K562 (cell line): ENCODE results near the gene SCN5A. TPM values are rescaled to one million over a fixed set of nuclear protein-coding genes. Genes with fewer than 3 reads are reported as not detected.

Source experiments
- ATAC-seq: fragments of 200-7000 bp; cut with Tn5 transposase; 3 replicates; pipeline ENCODE4 v1.9.1; 2020; ENCODE audit warnings: moderate library complexity
- BruUV-seq: library from RNA; stranded (reverse); fragments of 400-500 nt; replicated peaks from 2 replicates; lab custom pipeline; 2021; lab: Mats Ljungman, UMichigan
- CTCF ChIA-PET: fragments of 300-600 bp; formaldehyde crosslinking; extraction: SDS; loops from one replicate; lab custom pipeline; 2021; ENCODE audit warnings: low intra/inter-chr PET ratio; lab: Yijun Ruan, JAX
- POLR2A ChIA-PET: fragments of 300-600, 350-650 bp; sonication (Branson Sonifier 250); formaldehyde crosslinking; extraction: SDS; loops from one replicate; lab custom pipeline; 2021; ENCODE audit warnings: antibody characterized with exemption, inconsistent platforms; lab: Yijun Ruan, JAX
- DNase-seq, 4 experiments: peaks; one replicate each; pipeline versions ENCODE4 v3.0.0 to v3.0.0-alpha.2; 2011 to 2018; ENCODE audit warnings: low spot score in 3 of 4, mixed read lengths in 3 of 4; ENCODE audit errors: extremely low read depth in 1 of 4
- FAIRE-seq: peaks from 2 replicates; lab custom pipeline; 2011; peaks lifted over from hg19 to GRCh38; lab: Jason Lieb, UNC
- H2AFZ ChIP-seq: 2 replicates; pipeline ENCODE4 v1.6.0; 2011; ENCODE audit warnings: low read depth, low read length, control low read depth, inconsistent platforms
- H3K27ac ChIP-seq: fragments of 200-600 bp; 3 replicates; pipeline ENCODE4 v1.8.0; 2011; ENCODE audit warnings: low read depth, mild to moderate bottlenecking, control low read depth, inconsistent platforms, low read length, moderate library complexity, mixed read lengths; ENCODE audit errors: extremely low read depth
- H3K27me3 ChIP-seq, 2 experiments: fragments of 300-600 bp in 1 of 2; 2 replicates in 1 of 2; 3 replicates in 1 of 2; pipeline versions ENCODE4 v1.6.0 to v1.8.0; 2011; ENCODE audit warnings: inconsistent platforms in 2 of 2, low read length in 2 of 2, mild to moderate bottlenecking in 1 of 2, mixed read lengths in 1 of 2, moderate library complexity in 1 of 2; ENCODE audit not compliant: control insufficient read depth in 2 of 2, insufficient read depth in 2 of 2
- H3K36me3 ChIP-seq: fragments of 300-600 bp; 3 replicates; pipeline ENCODE4 v1.8.0; 2011; ENCODE audit warnings: mild to moderate bottlenecking, low read length, inconsistent platforms; ENCODE audit not compliant: control insufficient read depth, insufficient read depth
- H3K4me1 ChIP-seq, 2 experiments: fragments of 200-600 bp in 1 of 2; replicated peaks in 1 of 2; 2 replicates in 1 of 2; 3 replicates in 1 of 2; pipeline versions ENCODE4 v1.5.1 to v1.8.0; 2011; ENCODE audit warnings: inconsistent platforms in 2 of 2, low read length in 2 of 2, mild to moderate bottlenecking in 1 of 2, mixed read lengths in 1 of 2, moderate library complexity in 1 of 2; ENCODE audit not compliant: control insufficient read depth in 2 of 2, insufficient read depth in 2 of 2
- H3K4me2 ChIP-seq: 2 replicates; pipeline ENCODE4 v1.6.1; 2011; ENCODE audit warnings: low read length, control low read depth, inconsistent platforms, mixed read lengths; ENCODE audit not compliant: insufficient read depth
- H3K4me3 ChIP-seq: fragments of 200-600 bp; sonication (generic), shearing (Covaris generic); 2 replicates; pipeline ENCODE4 v1.5.1; 2016; ENCODE audit warnings: control low read depth, inconsistent platforms
- H3K79me2 ChIP-seq: fragments of 200-600 bp; 3 replicates; pipeline ENCODE4 v1.8.0; 2011; ENCODE audit warnings: low read length, inconsistent platforms; ENCODE audit not compliant: control insufficient read depth, insufficient read depth
- H3K9ac ChIP-seq, 2 experiments: 2 replicates each; pipeline versions ENCODE4 v1.6.0 to v1.6.1; 2011; ENCODE audit warnings: low read depth in 2 of 2, low read length in 2 of 2, control low read depth in 1 of 2, inconsistent platforms in 1 of 2, mild to moderate bottlenecking in 1 of 2, mixed read lengths in 1 of 2; ENCODE audit not compliant: insufficient read depth in 1 of 2
- H3K9me1 ChIP-seq: one replicate; pipeline ENCODE4 v1.6.0; 2011; ENCODE audit warnings: inconsistent platforms, mild to moderate bottlenecking, low read length, moderate library complexity; ENCODE audit not compliant: control insufficient read depth, insufficient read depth
- H3K9me3 ChIP-seq: replicated peaks from 2 replicates; pipeline ENCODE4 v1.5.1; 2011; ENCODE audit warnings: low read depth, low read length, inconsistent platforms; ENCODE audit not compliant: control insufficient read depth, insufficient read depth
- H4K20me1 ChIP-seq: replicated peaks from 2 replicates; pipeline ENCODE4 v1.6.1; 2011; ENCODE audit warnings: low read length, inconsistent platforms, mixed read lengths; ENCODE audit not compliant: control insufficient read depth, insufficient read depth
- CEBPG ChIP-seq, 3 experiments: fragments of 200-800 bp in 1 of 3; sonication (Bioruptor generic) in 1 of 3; sonication (generic) in 1 of 3; formaldehyde crosslinking in 1 of 3; IDR thresholded peaks in 2 of 3; conservative IDR thresholded peaks in 1 of 3; 2 replicates each; pipeline versions ENCODE4 v1.6.1 to v1.8.0; 2016 to 2022; ENCODE audit warnings: missing compliant biosample characterization in 2 of 3, missing genetic modification characterization in 2 of 3, mild to moderate bottlenecking in 1 of 3, missing genetic modification reagents in 1 of 3
- NBN ChIP-seq: fragments of 450-650 bp; IDR thresholded peaks from 2 replicates; pipeline ENCODE4 v1.6.1; 2016; ENCODE audit warnings: low read depth, mild to moderate bottlenecking
- NELFE ChIP-seq: IDR thresholded peaks from 2 replicates; pipeline ENCODE4 v1.6.1; 2011; ENCODE audit warnings: mild to moderate bottlenecking; ENCODE audit not compliant: insufficient read depth, insufficient read length
- POLR2AphosphoS5 ChIP-seq: IDR thresholded peaks from 2 replicates; pipeline ENCODE4 v1.6.1; 2011; ENCODE audit warnings: mild to moderate bottlenecking, low read depth, low read length, moderate library complexity; ENCODE audit not compliant: control insufficient read depth, insufficient read depth
- SAFB ChIP-seq: fragments of 200-400 bp; formaldehyde crosslinking; IDR thresholded peaks from 2 replicates; pipeline ENCODE4 v1.6.1; 2017; ENCODE audit warnings: low read depth, low read length, borderline replicate concordance
- TAL1 ChIP-seq: fragments of 450-650 bp; IDR thresholded peaks from 2 replicates; pipeline ENCODE4 v1.6.1; 2016; ENCODE audit warnings: mild to moderate bottlenecking
- TCF3 ChIP-seq: sonication (generic); formaldehyde crosslinking; IDR thresholded peaks from 2 replicates; pipeline ENCODE4 v1.4.0; 2020; ENCODE audit warnings: mild to moderate bottlenecking, missing genetic modification reagents
- ZNF133 ChIP-seq: fragments of 250-450 bp; sonication (Bioruptor Pico); IDR thresholded peaks from 2 replicates; pipeline ENCODE4 v1.4.0; 2020; ENCODE audit warnings: mild to moderate bottlenecking
- ZNF699 ChIP-seq: fragments of 250-450 bp; sonication (Bioruptor Pico); IDR thresholded peaks from 2 replicates; pipeline ENCODE4 v1.8.0; 2021; ENCODE audit warnings: mild to moderate bottlenecking, moderate library complexity; ENCODE audit not compliant: insufficient replicate concordance
- WGBS: fragments of 100-300 bp; shearing (Covaris generic); methylation state at CpG from one replicate; pipeline ENCODE4 v1.1.6; 2016; ENCODE audit warnings: low coverage, mixed read lengths; ENCODE audit not compliant: insufficient coverage; ENCODE audit errors: missing lambda C conversion rate; 5-methylcytosine and 5-hydroxymethylcytosine counted together
- in situ Hi-C: fragments of 300-500 bp; cut with MboI; formaldehyde crosslinking; loops from 4 replicates; pipeline ENCODE4 v1.15.0; 2018; ENCODE audit warnings: inconsistent platforms, mixed read lengths
- intact Hi-C: fragments of 100-400 bp; cut with micrococcal nuclease; formaldehyde crosslinking; loops from 2 replicates; pipeline ENCODE4 v1.14.2; 2022
- polyA plus RNA-seq, 8 experiments: library from polyadenylated mRNA; depleted of rRNA in 4 of 8; stranded (reverse) in 5 of 8; unstranded in 3 of 8; fragments of >200 nt; fragmentation: Nextera tagmentation in 2 of 8; fragmentation: Illumina TruSeq in 1 of 8; extraction: Ambion mirVana in 2 of 8; extraction: Trizol in 1 of 8; gene quantifications; 2 replicates each; pipeline versions ENCODE4 v1.2.1 to v1.2.3, GENCODE V29; 2011 to 2014; ENCODE audit warnings: inconsistent platforms in 1 of 8, missing spikeins in 1 of 8
- total RNA-seq, 7 experiments: library from RNA; depleted of rRNA in 6 of 7; stranded (reverse); fragments of >200 nt in 6 of 7; fragmentation: Illumina TruSeq in 2 of 7; extraction: Trizol in 2 of 7; gene quantifications; 2 replicates each; pipeline versions ENCODE4 v1.2.1 to v1.2.3, GENCODE V29; 2011 to 2021; ENCODE audit warnings: low replicate concordance in 1 of 7
- TF ChIP-seq, protein P1 (sequence below): fragments of 450-650 bp; formaldehyde crosslinking; IDR thresholded peaks from 2 replicates; pipeline ENCODE4 v1.4.0; 2020; ENCODE audit warnings: mild to moderate bottlenecking, moderate library complexity
- TF ChIP-seq, protein P2 (sequence below), 3 experiments: IDR thresholded peaks in 2 of 3; conservative IDR thresholded peaks in 1 of 3; 2 replicates each; pipeline ENCODE4 v1.5.1; 2011 to 2012; ENCODE audit warnings: low read length in 3 of 3, mild to moderate bottlenecking in 3 of 3, control low read depth in 2 of 3, improper control_type of control experiment in 1 of 3, inconsistent platforms in 1 of 3, low read depth in 1 of 3, mixed read lengths in 1 of 3, moderate library complexity in 1 of 3; ENCODE audit not compliant: insufficient read depth in 2 of 3

Gene SCN5A
- total and polyA plus RNA-seq, 9 of the 15 experiments (the other 6 are each of a cell fraction or from before 2014, with no cell fraction given): 0.07 to 1.4 (median 0.21) TPM; not detected in 2

DNA sequence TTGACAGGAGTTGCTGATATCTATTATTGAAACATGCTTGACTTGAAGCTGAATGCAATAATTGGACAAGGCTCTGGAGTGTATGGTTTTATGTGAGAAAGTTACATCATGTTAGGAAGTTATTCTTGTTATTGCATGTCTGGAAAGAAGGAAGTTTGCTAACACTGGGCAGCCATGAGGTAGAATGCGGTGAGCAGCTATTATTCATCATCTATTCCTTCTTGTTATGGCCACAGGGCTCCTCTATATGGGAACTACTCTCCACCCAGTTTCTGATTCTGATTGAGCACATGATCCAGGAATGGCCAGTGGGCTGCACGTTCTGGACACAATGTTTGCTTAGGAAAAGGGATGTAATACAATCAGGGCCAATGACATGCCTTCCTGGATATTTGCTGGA lies 37.8 kb upstream of the SCN5A start:
- ChIA-PET CTCF (interaction anchor here (0.6 to 1.0 kb wide), 2 partner anchors 157 to 166 kb away, joined by 3 to 5 read pairs; no protein-coding TSS in a partner anchor), POLR2A (interaction anchor here (1.4 kb wide), 1 partner anchor 13 kb away, joined by 3 read pairs; no protein-coding TSS in a partner anchor)
- Histone ChIP-seq H3K79me2 (no peaks in the 10 kb centered on the region), H3K27me3 (peaks cover 7% of the 10 kb centered on the region in 2 experiments), H3K9me1 (peaks cover 6% of the 10 kb centered on the region), H3K9me3 (no peaks in the 10 kb centered on the region), H3K4me3 (no peak overlapping the region), H2AFZ (no peak overlapping the region), H3K36me3 (no peaks in the 10 kb centered on the region), H3K4me2 (no peak overlapping the region), H3K27ac (no peak overlapping the region), H3K4me1 (no peaks in the 10 kb centered on the region), H4K20me1 (no peaks in the 10 kb centered on the region), H3K9ac (no peak overlapping the region)
- TF ChIP-seq NBN (no peak), ZNF699 (CRISPR knock-in tag) (no peak), ZNF133 (no peak), SAFB (no peak), CEBPG (CRISPR knock-in tag; IDR thresholded peaks at IDR 0.05) (no peak), CEBPG (tag; conservative IDR thresholded peaks at IDR 0.05 in 1 of 2, IDR thresholded peaks at IDR 0.05 in 1 of 2) (0 out of 4 replicates have a peak, but pooled peaks of 1 of the 2 experiments have one; percentile 33)
- no TSS peak for BruUV-seq
- no peak for FAIRE-seq
- intact Hi-C loops: no loop called here
- in situ Hi-C loops: no loop called here
- ATAC-seq: no peak
- DNase-seq: no peak
- WGBS: 0% methylated on average over 2 of the region's 2 CpGs

DNA sequence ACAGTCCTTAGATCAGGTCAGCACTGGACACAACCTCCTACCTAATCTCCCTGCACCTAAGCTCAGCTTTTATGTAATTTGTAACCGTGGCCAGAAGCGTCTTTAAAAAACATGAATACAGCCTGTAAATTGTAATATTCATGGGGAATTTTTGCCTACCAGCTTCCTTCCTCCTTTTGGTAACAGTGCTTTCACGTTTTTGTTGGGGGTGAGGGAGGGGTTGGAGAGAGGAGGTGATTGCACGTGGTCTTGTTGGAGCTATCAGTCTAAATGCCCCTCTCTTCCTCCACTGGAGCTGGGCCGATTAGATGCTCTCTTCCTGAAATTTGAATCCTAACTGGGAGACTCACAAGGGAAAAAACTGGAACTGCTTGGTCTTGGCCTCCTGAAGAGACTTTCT lies 35.1 kb upstream of the SCN5A start:
- Histone ChIP-seq H3K36me3 (no peaks in the 10 kb centered on the region), H3K27ac (no peak overlapping the region), H3K4me3 (no peak overlapping the region), H3K9me3 (no peaks in the 10 kb centered on the region), H3K9me1 (peaks cover 6% of the 10 kb centered on the region), H3K27me3 (peaks cover 14 to 20% of the 10 kb centered on the region in 2 experiments), H3K9ac (no peak overlapping the region), H3K79me2 (no peaks in the 10 kb centered on the region), H2AFZ (no peak overlapping the region), H3K4me1 (no peaks in the 10 kb centered on the region), H4K20me1 (no peaks in the 10 kb centered on the region), H3K4me2 (no peak overlapping the region)
- 0% methylated on average over 5 of the region's 5 CpGs for WGBS
- POLR2A ChIA-PET: no interaction called here
- CTCF ChIA-PET: no interaction called here
- ATAC-seq (no peak), FAIRE-seq (no peak), DNase-seq (no peak)
- intact Hi-C loops (no loop called here), in situ Hi-C loops (no loop called here)
- no TSS peak for BruUV-seq
- TF ChIP-seq, protein P1, sequence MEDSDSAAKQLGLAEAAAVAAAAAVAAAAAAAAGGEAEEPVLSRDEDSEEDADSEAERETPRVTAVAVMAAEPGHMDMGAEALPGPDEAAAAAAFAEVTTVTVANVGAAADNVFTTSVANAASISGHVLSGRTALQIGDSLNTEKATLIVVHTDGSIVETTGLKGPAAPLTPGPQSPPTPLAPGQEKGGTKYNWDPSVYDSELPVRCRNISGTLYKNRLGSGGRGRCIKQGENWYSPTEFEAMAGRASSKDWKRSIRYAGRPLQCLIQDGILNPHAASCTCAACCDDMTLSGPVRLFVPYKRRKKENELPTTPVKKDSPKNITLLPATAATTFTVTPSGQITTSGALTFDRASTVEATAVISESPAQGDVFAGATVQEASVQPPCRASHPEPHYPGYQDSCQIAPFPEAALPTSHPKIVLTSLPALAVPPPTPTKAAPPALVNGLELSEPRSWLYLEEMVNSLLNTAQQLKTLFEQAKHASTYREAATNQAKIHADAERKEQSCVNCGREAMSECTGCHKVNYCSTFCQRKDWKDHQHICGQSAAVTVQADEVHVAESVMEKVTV (CRISPR knock-in tag): no peak
- TF ChIP-seq TCF3 (CRISPR knock-in tag): no peak
- TF ChIP-seq TAL1: no peak
- no peak for TF ChIP-seq POLR2AphosphoS5
- TF ChIP-seq, protein P2, sequence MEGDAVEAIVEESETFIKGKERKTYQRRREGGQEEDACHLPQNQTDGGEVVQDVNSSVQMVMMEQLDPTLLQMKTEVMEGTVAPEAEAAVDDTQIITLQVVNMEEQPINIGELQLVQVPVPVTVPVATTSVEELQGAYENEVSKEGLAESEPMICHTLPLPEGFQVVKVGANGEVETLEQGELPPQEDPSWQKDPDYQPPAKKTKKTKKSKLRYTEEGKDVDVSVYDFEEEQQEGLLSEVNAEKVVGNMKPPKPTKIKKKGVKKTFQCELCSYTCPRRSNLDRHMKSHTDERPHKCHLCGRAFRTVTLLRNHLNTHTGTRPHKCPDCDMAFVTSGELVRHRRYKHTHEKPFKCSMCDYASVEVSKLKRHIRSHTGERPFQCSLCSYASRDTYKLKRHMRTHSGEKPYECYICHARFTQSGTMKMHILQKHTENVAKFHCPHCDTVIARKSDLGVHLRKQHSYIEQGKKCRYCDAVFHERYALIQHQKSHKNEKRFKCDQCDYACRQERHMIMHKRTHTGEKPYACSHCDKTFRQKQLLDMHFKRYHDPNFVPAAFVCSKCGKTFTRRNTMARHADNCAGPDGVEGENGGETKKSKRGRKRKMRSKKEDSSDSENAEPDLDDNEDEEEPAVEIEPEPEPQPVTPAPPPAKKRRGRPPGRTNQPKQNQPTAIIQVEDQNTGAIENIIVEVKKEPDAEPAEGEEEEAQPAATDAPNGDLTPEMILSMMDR (IDR thresholded peaks at IDR 0.05 in 2 of 3, conservative IDR thresholded peaks at IDR 0.05 in 1 of 3; ENCODE audit: insufficient read depth in 2 of 3, low read depth in 1 of 3, low read length in 3 of 3): no peak
- no peak for TF ChIP-seq NELFE
